Measurements from ENCODE around the gene MT1A. TPM values are rescaled to one million over a fixed set of nuclear protein-coding genes. Genes with fewer than 3 reads are reported as not detected.

MT1A gene
- total and polyA plus RNA-seq, 4 donors = 1.1 to 438 (median 51.5) TPM

DNA sequence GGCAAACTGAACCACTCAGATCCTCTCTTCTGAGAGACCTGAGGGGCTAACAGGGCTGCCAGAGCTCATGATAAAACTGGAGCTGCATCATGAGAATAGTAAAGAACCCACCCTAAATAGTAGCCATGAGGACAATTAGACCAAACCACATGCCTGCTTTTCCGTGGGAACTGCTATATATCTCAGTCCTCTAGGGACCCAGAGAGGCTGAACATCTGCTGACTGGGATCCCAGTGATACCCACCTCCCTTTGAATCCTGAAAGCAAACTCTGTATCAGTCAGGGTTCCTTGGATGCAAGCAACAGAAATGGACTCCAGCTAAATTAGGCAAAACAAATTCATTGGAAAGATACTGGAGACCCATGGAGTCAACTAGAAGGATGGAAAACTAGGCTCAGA, 50.3 kb downstream of the MT1A start:
- DNase-seq (no peak), ATAC-seq (ENCODE audit: insufficient read depth, low FRiP score) (no peak)
- H3K27ac ChIP-seq (ENCODE audit: low read depth in 1 of 2, low read length in 1 of 2) = no peak overlapping the region
- peaks cover 0 to 9% (median 0%) of the 10 kb centered on the region in 5 donors for H3K4me1 ChIP-seq (ENCODE audit: control insufficient read depth in 5 of 5, insufficient read depth in 5 of 5, low read length in 5 of 5)
- WGBS, 2 donors = 48 to 63% methylated on average over 1 of the region's 1 CpG
- H3K9ac ChIP-seq (ENCODE audit: insufficient read depth in 1 of 2, low read length in 2 of 2) = no peak overlapping the region
- no peaks in the 10 kb centered on the region for H3K9me3 ChIP-seq (ENCODE audit: control insufficient read depth in 4 of 4, insufficient read depth in 3 of 4, low read length in 3 of 4)
- TF ChIP-seq, protein P1, sequence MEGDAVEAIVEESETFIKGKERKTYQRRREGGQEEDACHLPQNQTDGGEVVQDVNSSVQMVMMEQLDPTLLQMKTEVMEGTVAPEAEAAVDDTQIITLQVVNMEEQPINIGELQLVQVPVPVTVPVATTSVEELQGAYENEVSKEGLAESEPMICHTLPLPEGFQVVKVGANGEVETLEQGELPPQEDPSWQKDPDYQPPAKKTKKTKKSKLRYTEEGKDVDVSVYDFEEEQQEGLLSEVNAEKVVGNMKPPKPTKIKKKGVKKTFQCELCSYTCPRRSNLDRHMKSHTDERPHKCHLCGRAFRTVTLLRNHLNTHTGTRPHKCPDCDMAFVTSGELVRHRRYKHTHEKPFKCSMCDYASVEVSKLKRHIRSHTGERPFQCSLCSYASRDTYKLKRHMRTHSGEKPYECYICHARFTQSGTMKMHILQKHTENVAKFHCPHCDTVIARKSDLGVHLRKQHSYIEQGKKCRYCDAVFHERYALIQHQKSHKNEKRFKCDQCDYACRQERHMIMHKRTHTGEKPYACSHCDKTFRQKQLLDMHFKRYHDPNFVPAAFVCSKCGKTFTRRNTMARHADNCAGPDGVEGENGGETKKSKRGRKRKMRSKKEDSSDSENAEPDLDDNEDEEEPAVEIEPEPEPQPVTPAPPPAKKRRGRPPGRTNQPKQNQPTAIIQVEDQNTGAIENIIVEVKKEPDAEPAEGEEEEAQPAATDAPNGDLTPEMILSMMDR (IDR thresholded peaks at IDR 0.05; ENCODE audit: control extremely low read depth, extremely low read depth) = no peak
- H3K4me3 ChIP-seq = no peak overlapping the region
- no peaks in the 10 kb centered on the region for H3K27me3 ChIP-seq (ENCODE audit: control insufficient read depth in 3 of 3, insufficient read depth in 3 of 3, low read length in 2 of 3)
- H3K36me3 ChIP-seq (ENCODE audit: control insufficient read depth in 4 of 4, insufficient read depth in 4 of 4, low read length in 4 of 4) = peaks cover 0 to 2% (median 0%) of the 10 kb centered on the region in 4 donors

DNA sequence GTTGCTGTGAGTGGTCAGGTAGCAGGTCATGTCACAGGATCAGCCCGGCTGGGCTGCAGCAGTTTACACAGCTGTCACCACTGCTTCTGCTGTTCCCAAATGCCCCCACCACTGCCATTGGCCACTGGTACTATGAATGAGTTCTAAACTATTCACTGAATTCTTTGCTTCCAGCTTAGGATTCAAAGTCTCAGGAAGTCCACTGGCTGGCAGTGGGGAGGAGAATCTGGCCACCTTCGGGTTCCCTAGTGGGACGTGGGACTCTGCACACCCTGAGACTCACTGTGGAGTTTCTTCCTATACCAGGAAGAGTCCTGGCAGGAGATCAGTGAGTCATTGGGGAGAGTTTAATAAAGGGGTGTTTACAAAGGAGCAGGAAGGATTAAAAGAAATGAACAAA, 50.7 kb downstream of the MT1A start:
- Histone ChIP-seq H3K4me3 (no peak overlapping the region), H3K27ac (ENCODE audit: low read depth in 1 of 2, low read length in 1 of 2) (no peak overlapping the region), H3K9me3 (ENCODE audit: control insufficient read depth in 4 of 4, insufficient read depth in 3 of 4, low read length in 3 of 4) (no peaks in the 10 kb centered on the region), H3K9ac (ENCODE audit: insufficient read depth in 1 of 2, low read length in 2 of 2) (no peak overlapping the region), H3K4me1 (ENCODE audit: control insufficient read depth in 5 of 5, insufficient read depth in 5 of 5, low read length in 5 of 5) (peaks cover 0 to 7% (median 0%) of the 10 kb centered on the region in 5 donors), H3K27me3 (ENCODE audit: control insufficient read depth in 3 of 3, insufficient read depth in 3 of 3, low read length in 2 of 3) (no peaks in the 10 kb centered on the region), H3K36me3 (ENCODE audit: control insufficient read depth in 4 of 4, insufficient read depth in 4 of 4, low read length in 4 of 4) (peaks cover 0 to under 1% (median 0%) of the 10 kb centered on the region in 4 donors)
- TF ChIP-seq, protein P1 (IDR thresholded peaks at IDR 0.05; ENCODE audit: control extremely low read depth, extremely low read depth) = no peak
- DNase-seq (no peak), ATAC-seq (ENCODE audit: insufficient read depth, low FRiP score) (no peak)
- WGBS, 2 donors = 70 to 73% methylated on average over 3 of the region's 3 CpGs

Other genes starting within 250 kb of the MT1A start
- gene AMFR, start 213.1 kb upstream of the MT1A start, total RNA-seq = 10 to 100 TPM; 79.4 to 86.1 TPM
- gene AMFR, start 213.1 kb upstream of the MT1A start, polyA plus RNA-seq = 10 to 100 TPM; 39.5 to 43.1 TPM
- 10 to 100 TPM; 84.8 to 91.0 TPM for gene NUDT21, start 187.3 kb upstream of the MT1A start, total RNA-seq
- gene NUDT21, start 187.3 kb upstream of the MT1A start, polyA plus RNA-seq = 10 to 100 TPM; 30.9 to 36.1 TPM
- gene OGFOD1, start 187.1 kb upstream of the MT1A start, total RNA-seq = 10 to 100 TPM; 32.4 to 36.1 TPM
- 10 to 100 TPM in 1 of 2 donors, 1 to 10 TPM in 1; 9.1 to 26.6 TPM for gene OGFOD1, start 187.1 kb upstream of the MT1A start, polyA plus RNA-seq
- gene BBS2, start 118.6 kb upstream of the MT1A start, total RNA-seq = 10 to 100 TPM; 37.5 to 70.0 TPM
- 10 to 100 TPM; 14.0 to 28.6 TPM for gene BBS2, start 118.6 kb upstream of the MT1A start, polyA plus RNA-seq
- not detected for gene MT4, start 73.6 kb upstream of the MT1A start, total RNA-seq
- gene MT4, start 73.6 kb upstream of the MT1A start, polyA plus RNA-seq = not detected
- gene MT3, start 49.1 kb upstream of the MT1A start, total RNA-seq = not detected
- 1 to 10 TPM; 1.3 to 4.4 TPM for gene MT3, start 49.1 kb upstream of the MT1A start, polyA plus RNA-seq
- 100 to 1,000 TPM in 1 of 2 donors, 10 to 100 TPM in 1; 17.6 to 521 TPM for gene MT2A, start 30.1 kb upstream of the MT1A start, total RNA-seq
- gene MT2A, start 30.1 kb upstream of the MT1A start, polyA plus RNA-seq = 1,000 to 10,000 TPM in 1 of 2 donors, 100 to 1,000 TPM in 1; 903 to 1,104 TPM
- gene MT1E, start 12.9 kb upstream of the MT1A start, total RNA-seq = 100 to 1,000 TPM in 1 of 2 donors, 10 to 100 TPM in 1; 22.1 to 251 TPM
- gene MT1E, start 12.9 kb upstream of the MT1A start, polyA plus RNA-seq = 100 to 1,000 TPM in 1 of 2 donors, 10 to 100 TPM in 1; 66.9 to 746 TPM
- gene MT1M, start 6.0 kb upstream of the MT1A start, total RNA-seq = 10 to 100 TPM in 1 of 2 donors, under 1 TPM in 1; 0.88 to 51.9 TPM
- gene MT1M, start 6.0 kb upstream of the MT1A start, polyA plus RNA-seq = 100 to 1,000 TPM in 1 of 2 donors, 10 to 100 TPM in 1; 35.2 to 251 TPM
- not detected for gene MT1B, start 13.2 kb downstream of the MT1A start, total RNA-seq
- not detected for gene MT1B, start 13.2 kb downstream of the MT1A start, polyA plus RNA-seq
- 10 to 100 TPM in 1 of 2 donors, 1 to 10 TPM in 1; 3.6 to 30.9 TPM for gene MT1F, start 19.3 kb downstream of the MT1A start, total RNA-seq
- 10 to 100 TPM; 10.9 to 42.0 TPM for gene MT1F, start 19.3 kb downstream of the MT1A start, polyA plus RNA-seq
- gene MT1G, start 29.4 kb downstream of the MT1A start, total RNA-seq = 10 to 100 TPM in 1 of 2 donors, 1 to 10 TPM in 1; 3.5 to 38.1 TPM
- 100 to 1,000 TPM; 118 to 140 TPM for gene MT1G, start 29.4 kb downstream of the MT1A start, polyA plus RNA-seq
- 1 to 10 TPM in 1 of 2 donors, not detected in 1; 4.4 TPM for gene MT1H, start 31.1 kb downstream of the MT1A start, total RNA-seq
- 10 to 100 TPM in 1 of 2 donors, 1 to 10 TPM in 1; 1.9 to 10.3 TPM for gene MT1H, start 31.1 kb downstream of the MT1A start, polyA plus RNA-seq
- gene MT1X, start 43.8 kb downstream of the MT1A start, total RNA-seq = 100 to 1,000 TPM in 1 of 2 donors, 10 to 100 TPM in 1; 39.3 to 248 TPM
- gene MT1X, start 43.8 kb downstream of the MT1A start, polyA plus RNA-seq = 100 to 1,000 TPM; 364 to 989 TPM
- gene NUP93, start 91.5 kb downstream of the MT1A start, total RNA-seq = 10 to 100 TPM; 58.5 to 59.9 TPM
- 10 to 100 TPM; 27.4 to 43.9 TPM for gene NUP93, start 91.5 kb downstream of the MT1A start, polyA plus RNA-seq
- not detected for gene SLC12A3, start 226.5 kb downstream of the MT1A start, total RNA-seq
- gene SLC12A3, start 226.5 kb downstream of the MT1A start, polyA plus RNA-seq = under 1 TPM; 0.04 to 0.07 TPM